ENCODE measurements around the gene RHBDD1. TPM values are rescaled to one million over a fixed set of nuclear protein-coding genes. Genes with fewer than 3 reads are reported as not detected.

The RHBDD1 gene
- total and polyA plus RNA-seq, 2 experiments from 2014 or later: 20.1 to 20.9 TPM

- H3K27ac ChIP-seq: peak overlapping the region; percentile 25
- H3K27me3 ChIP-seq: no peaks in the 10 kb centered on the region
Measured at GRCh38 chr2:226977775-226978190, 141.9 kb downstream of the RHBDD1 start.

GRCh38 chr2:226978300-226978699, 142.4 kb downstream of the RHBDD1 start:
- H3K4me3 ChIP-seq: no peak overlapping the region
- H4K20me1 ChIP-seq (ENCODE audit: insufficient read depth, poor library complexity, severe bottlenecking): no peaks in the 10 kb centered on the region
- WGBS (ENCODE audit: low lambda C conversion rate, missing lambda C conversion rate): 91% methylated on average over 7 of the region's 7 CpGs
- no peaks in the 10 kb centered on the region for H3K27me3 ChIP-seq
- H3K27ac ChIP-seq: peak overlapping the region; percentile 25
- DNase-seq (ENCODE audit: low spot score): no peak
- TF ChIP-seq EZH2phosphoT487 (IDR thresholded peaks at IDR 0.05; ENCODE audit: low read depth, severe bottlenecking, unreplicated experiment) (no peak), EZH2 (IDR thresholded peaks at IDR 0.05; ENCODE audit: borderline replicate concordance) (no peak), CTCF (IDR thresholded peaks at IDR 0.05; ENCODE audit: poor library complexity) (no peak)
- no peak overlapping the region for H3K4me2 ChIP-seq
- no peak overlapping the region for H2AFZ ChIP-seq
- peaks cover 16% of the 10 kb centered on the region for H3K4me1 ChIP-seq (ENCODE audit: insufficient read depth)
- H3K9me2 ChIP-seq (replicated peaks; ENCODE audit: insufficient read depth): no peaks in the 10 kb centered on the region
- no peaks in the 10 kb centered on the region for H3K79me2 ChIP-seq
- no peaks in the 10 kb centered on the region for H3K36me3 ChIP-seq (replicated peaks; ENCODE audit: insufficient read depth, low read depth)
- no peaks in the 10 kb centered on the region for H3K9me3 ChIP-seq (ENCODE audit: low read depth)

More at GRCh38 chr2:226977775-226978190, 141.9 kb downstream of the RHBDD1 start:
- Histone ChIP-seq H3K4me3 (no peak overlapping the region), H3K4me1 (ENCODE audit: insufficient read depth) (peaks cover 16% of the 10 kb centered on the region), H3K79me2 (no peaks in the 10 kb centered on the region), H2AFZ (no peak overlapping the region), H3K9me3 (ENCODE audit: low read depth) (no peaks in the 10 kb centered on the region), H4K20me1 (ENCODE audit: insufficient read depth, poor library complexity, severe bottlenecking) (no peaks in the 10 kb centered on the region), H3K4me2 (no peak overlapping the region), H3K9me2 (replicated peaks; ENCODE audit: insufficient read depth) (no peaks in the 10 kb centered on the region), H3K36me3 (replicated peaks; ENCODE audit: insufficient read depth, low read depth) (no peaks in the 10 kb centered on the region)
- WGBS (ENCODE audit: low lambda C conversion rate, missing lambda C conversion rate): 38% methylated on average over 2 of the region's 2 CpGs
- peak; percentile 19 for DNase-seq (ENCODE audit: low spot score)
- TF ChIP-seq CTCF (IDR thresholded peaks at IDR 0.05; ENCODE audit: poor library complexity) (no peak), EZH2phosphoT487 (IDR thresholded peaks at IDR 0.05; ENCODE audit: low read depth, severe bottlenecking, unreplicated experiment) (no peak), EZH2 (IDR thresholded peaks at IDR 0.05; ENCODE audit: borderline replicate concordance) (no peak)

GRCh38 chr2:226979004-226979403, 143.2 kb downstream of the RHBDD1 start:
- Histone ChIP-seq H3K79me2 (no peaks in the 10 kb centered on the region), H3K27me3 (no peaks in the 10 kb centered on the region), H4K20me1 (ENCODE audit: insufficient read depth, poor library complexity, severe bottlenecking) (no peaks in the 10 kb centered on the region), H3K9me2 (replicated peaks; ENCODE audit: insufficient read depth) (no peaks in the 10 kb centered on the region), H3K36me3 (replicated peaks; ENCODE audit: insufficient read depth, low read depth) (no peaks in the 10 kb centered on the region), H3K9me3 (ENCODE audit: low read depth) (no peaks in the 10 kb centered on the region), H3K4me2 (no peak overlapping the region), H2AFZ (no peak overlapping the region), H3K27ac (no peak overlapping the region), H3K4me3 (no peak overlapping the region), H3K4me1 (ENCODE audit: insufficient read depth) (peaks cover 16% of the 10 kb centered on the region)
- TF ChIP-seq EZH2 (IDR thresholded peaks at IDR 0.05; ENCODE audit: borderline replicate concordance) (no peak), CTCF (IDR thresholded peaks at IDR 0.05; ENCODE audit: poor library complexity) (no peak), EZH2phosphoT487 (IDR thresholded peaks at IDR 0.05; ENCODE audit: low read depth, severe bottlenecking, unreplicated experiment) (no peak)
- no peak for DNase-seq (ENCODE audit: low spot score)
- 81% methylated on average over 4 of the region's 4 CpGs for WGBS (ENCODE audit: low lambda C conversion rate, missing lambda C conversion rate)

Data from hepatocyte (in vitro differentiated cells).